Activated CD8-positive, alpha-beta T cell treated with anti-CD3 and anti-CD28 coated beads, Interleukin-2, amount 10 ng/mL, durations not matched to agents 7 days and 5 days (primary cell): Measurements from ENCODE around the gene MPV17. TPM values are rescaled to one million over a fixed set of nuclear protein-coding genes. Genes with fewer than 3 reads are reported as not detected.

Source experiments
- ATAC-seq: fragments of 150-1000 bp; cut with Tn5 transposase; one replicate; pipeline ENCODE4 v1.10.0; 2021; ENCODE audit warnings: moderate library complexity
- CTCF ChIA-PET: fragments of 350-600 bp; sonication (Branson Sonifier 250); formaldehyde crosslinking; loops from one replicate; lab custom pipeline; 2021; ENCODE audit warnings: antibody characterized with exemption; lab: Charles Lee
- POLR2A ChIA-PET: fragments of 350-600 bp; sonication (Branson Sonifier 250); formaldehyde crosslinking; loops from one replicate; lab custom pipeline; 2021; ENCODE audit warnings: antibody characterized with exemption; lab: Charles Lee
- DNase-seq: peaks from one replicate; pipeline ENCODE4 v3.0.0-alpha.2; 2020
- H3K27ac Mint-ChIP-seq: one replicate; pipeline ENCODE4 v1.8.0; 2021; ENCODE audit warnings: mild to moderate bottlenecking, mixed read lengths
- H3K27me3 Mint-ChIP-seq: one replicate; pipeline ENCODE4 v1.8.0; 2021; ENCODE audit warnings: low read depth, mixed read lengths
- H3K36me3 Mint-ChIP-seq: one replicate; pipeline ENCODE4 v1.8.0; 2021; ENCODE audit warnings: low read depth, mixed read lengths
- H3K4me1 Mint-ChIP-seq: one replicate; pipeline ENCODE4 v1.8.0; 2021; ENCODE audit warnings: low read depth, mixed read lengths
- H3K4me3 Mint-ChIP-seq: one replicate; pipeline ENCODE4 v1.8.0; 2021; ENCODE audit warnings: mild to moderate bottlenecking, mixed read lengths
- H3K9me3 Mint-ChIP-seq: one replicate; pipeline ENCODE4 v1.8.0; 2022; ENCODE audit warnings: mixed read lengths; ENCODE audit not compliant: insufficient read depth
- total RNA-seq, 2 experiments: library from RNA; stranded (reverse); gene quantifications; one replicate each; pipeline ENCODE4 v1.2.3, GENCODE V29; 2021

Gene MPV17
- total RNA-seq, 2 experiments from 2014 or later, result 78.0 to 80.5 TPM

- Mint-ChIP-seq H3K27ac (no peak overlapping the region), H3K9me3 (no peaks in the 10 kb centered on the region), H3K27me3 (peaks cover 14% of the 10 kb centered on the region), H3K36me3 (no peaks in the 10 kb centered on the region), H3K4me3 (no peak overlapping the region), H3K4me1 (no peaks in the 10 kb centered on the region)
- POLR2A ChIA-PET, result no interaction called here
- CTCF ChIA-PET, result interaction anchor here (0.9 to 2.4 kb wide), 3 partner anchors 17 to 81 kb away, joined by 3 to 11 read pairs (median 3); no protein-coding TSS in a partner anchor
- DNase-seq (no peak), ATAC-seq (no peak)
These were observed 26.4 kb downstream of the MPV17 start for GRCh38 chr2:27296481-27296880.

- POLR2A ChIA-PET, result no interaction called here
- no peak overlapping the region for H3K27ac Mint-ChIP-seq
- peaks cover 2% of the 10 kb centered on the region for H3K4me1 Mint-ChIP-seq
- ATAC-seq (no peak), DNase-seq (no peak)
- H3K4me3 Mint-ChIP-seq, result no peak overlapping the region
- H3K9me3 Mint-ChIP-seq, result no peaks in the 10 kb centered on the region
- CTCF ChIA-PET, result interaction anchor here (3.9 kb wide), 1 partner anchor 8 kb away, joined by 36 read pairs; no protein-coding TSS in a partner anchor
- H3K36me3 Mint-ChIP-seq, result no peaks in the 10 kb centered on the region
- H3K27me3 Mint-ChIP-seq, result peaks cover 15% of the 10 kb centered on the region
These were observed 28.0 kb downstream of the MPV17 start for GRCh38 chr2:27294928-27295327.

GRCh38 chr2:27291865-27292264 lies 31.0 kb downstream of the MPV17 start:
- no peak for DNase-seq
- Mint-ChIP-seq H3K4me1 (peaks cover 2% of the 10 kb centered on the region), H3K27me3 (peaks cover 27% of the 10 kb centered on the region), H3K36me3 (no peaks in the 10 kb centered on the region), H3K9me3 (no peaks in the 10 kb centered on the region), H3K27ac (no peak overlapping the region), H3K4me3 (no peak overlapping the region)
- ChIA-PET POLR2A (interaction anchor here (0.9 kb wide), 1 partner anchor 31 kb away, joined by 3 read pairs; the partner anchor contains the start of gene MPV17), CTCF (interaction anchor here (1.2 to 7.3 kb wide), 5 partner anchors 9 to 330 kb away, joined by 3 to 61 read pairs (median 4); partner anchors contain the start of gene TRIM54)
- no peak for ATAC-seq

DNA sequence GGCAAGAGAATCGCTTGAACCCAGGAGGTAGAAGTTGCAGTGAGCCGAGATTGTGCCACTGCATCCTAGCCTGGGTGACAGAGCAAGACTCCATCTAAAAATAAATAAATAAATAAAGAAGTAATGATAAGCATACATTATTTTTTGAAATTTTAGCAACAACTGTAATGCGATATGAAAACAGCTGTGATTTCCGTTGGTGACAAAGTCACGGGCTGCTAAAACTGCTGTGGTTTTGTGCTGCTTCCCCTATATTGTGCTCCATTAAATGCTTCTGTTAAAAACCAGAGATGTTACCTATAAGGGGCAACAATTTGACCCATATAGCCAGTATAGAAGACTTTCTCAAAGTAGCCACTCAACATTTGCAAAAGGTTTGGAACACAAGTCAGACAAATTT lies 32.3 kb downstream of the MPV17 start:
- Mint-ChIP-seq H3K27ac (no peak overlapping the region), H3K27me3 (peaks cover 37% of the 10 kb centered on the region), H3K4me1 (peaks cover 2% of the 10 kb centered on the region), H3K4me3 (no peak overlapping the region), H3K9me3 (no peaks in the 10 kb centered on the region), H3K36me3 (no peaks in the 10 kb centered on the region)
- ChIA-PET POLR2A (no interaction called here), CTCF (interaction anchor here (0.8 to 7.3 kb wide), 3 partner anchors 10 to 13 kb away, joined by 3 to 61 read pairs (median 23); partner anchors contain the start of gene TRIM54)
- DNase-seq, result no peak
- ATAC-seq, result no peak

DNA sequence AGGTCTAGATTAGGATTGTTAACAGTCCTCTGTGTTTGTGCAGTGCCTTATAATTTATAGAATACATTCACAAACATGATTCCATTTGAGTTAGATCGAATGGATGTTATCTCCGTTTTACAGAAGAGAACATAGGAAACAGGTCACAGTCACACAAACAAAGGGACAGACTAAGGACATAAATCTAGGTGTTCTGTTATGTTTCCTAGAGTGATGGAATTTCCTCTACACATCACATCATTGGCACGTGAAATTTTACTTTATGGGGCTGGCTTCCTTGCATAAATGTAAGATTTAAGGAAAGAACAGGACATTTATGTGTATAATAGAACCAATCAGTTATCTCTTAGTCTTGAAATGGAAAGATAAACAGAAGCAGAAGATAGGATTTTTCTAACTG lies 34.3 kb downstream of the MPV17 start:
- Mint-ChIP-seq H3K36me3 (no peaks in the 10 kb centered on the region), H3K4me1 (peaks cover 2% of the 10 kb centered on the region), H3K9me3 (no peaks in the 10 kb centered on the region), H3K27me3 (peaks cover 49% of the 10 kb centered on the region), H3K27ac (no peak overlapping the region), H3K4me3 (no peak overlapping the region)
- DNase-seq (no peak), ATAC-seq (no peak)
- CTCF ChIA-PET, result interaction anchor here (0.7 to 7.3 kb wide), 4 partner anchors 8 to 23 kb away, joined by 3 to 61 read pairs (median 16); partner anchors contain the start of gene TRIM54
- POLR2A ChIA-PET, result no interaction called here

- ATAC-seq, result no peak
- DNase-seq, result no peak
- ChIA-PET CTCF (interaction anchor here (7.2 kb wide), 1 partner anchor 17 kb away, joined by 74 read pairs; no protein-coding TSS in a partner anchor), POLR2A (no interaction called here)
- Mint-ChIP-seq H3K9me3 (no peaks in the 10 kb centered on the region), H3K27ac (no peak overlapping the region), H3K36me3 (no peaks in the 10 kb centered on the region), H3K4me1 (no peaks in the 10 kb centered on the region), H3K4me3 (no peak overlapping the region), H3K27me3 (peaks cover 46% of the 10 kb centered on the region)
These were observed 37.4 kb downstream of the MPV17 start for GRCh38 chr2:27285481-27285880.

- DNase-seq, result no peak
- ChIA-PET POLR2A (no interaction called here), CTCF (interaction anchor here (7.2 kb wide), 1 partner anchor 17 kb away, joined by 74 read pairs; no protein-coding TSS in a partner anchor)
- Mint-ChIP-seq H3K27ac (no peak overlapping the region), H3K4me1 (peaks cover under 1% of the 10 kb centered on the region), H3K4me3 (no peak overlapping the region), H3K9me3 (no peaks in the 10 kb centered on the region), H3K27me3 (peaks cover 46% of the 10 kb centered on the region), H3K36me3 (no peaks in the 10 kb centered on the region)
- ATAC-seq, result no peak
These were observed 37.9 kb downstream of the MPV17 start for GRCh38 chr2:27284996-27285395.

GRCh38 chr2:27282892-27283291 lies 40.0 kb downstream of the MPV17 start:
- DNase-seq, result no peak
- CTCF ChIA-PET, result interaction anchor here (2.5 to 7.2 kb wide), 8 partner anchors 8 to 321 kb away, joined by 10 to 90 read pairs (median 52); partner anchors contain the start of gene SLC30A3
- POLR2A ChIA-PET, result interaction anchor here (0.6 kb wide), 1 partner anchor 113 kb away, joined by 4 read pairs; no protein-coding TSS in a partner anchor
- Mint-ChIP-seq H3K27ac (no peak overlapping the region), H3K4me3 (no peak overlapping the region), H3K27me3 (peaks cover 44% of the 10 kb centered on the region), H3K9me3 (no peaks in the 10 kb centered on the region), H3K36me3 (no peaks in the 10 kb centered on the region), H3K4me1 (peaks cover 6% of the 10 kb centered on the region)
- ATAC-seq, result no peak

DNA sequence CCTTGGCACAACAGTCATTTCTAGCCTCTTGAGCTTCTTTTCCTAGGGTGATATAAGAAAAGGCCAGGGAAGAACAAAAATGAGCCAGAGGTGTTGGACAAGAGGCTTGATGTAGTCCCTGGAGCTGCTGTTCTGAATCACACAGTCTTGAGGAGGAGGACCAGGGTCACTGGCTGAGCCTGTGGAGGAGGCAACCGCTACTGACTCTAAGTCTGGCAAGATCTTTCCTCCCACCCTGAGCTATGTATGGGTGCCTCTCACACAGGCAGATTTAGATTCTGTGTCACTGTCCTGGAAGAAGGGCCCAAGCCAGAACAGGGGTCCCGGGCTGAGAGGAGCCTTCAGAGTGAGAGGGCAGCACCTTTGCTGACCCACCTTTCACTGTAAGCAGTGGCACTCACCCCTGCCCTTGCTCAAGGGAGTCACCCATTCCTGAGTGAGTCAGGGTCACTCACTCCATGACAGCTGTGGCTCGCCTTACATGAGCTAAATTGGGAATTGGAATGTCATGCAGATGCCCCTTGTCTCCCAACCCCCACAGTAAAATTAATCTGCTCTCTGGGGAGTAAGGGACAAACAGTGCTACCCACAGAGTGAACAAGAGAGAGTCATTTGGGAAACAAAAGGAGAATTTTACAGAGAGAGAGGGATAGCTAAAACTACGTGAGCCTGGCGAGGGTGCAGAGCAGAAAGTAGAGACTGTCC lies 40.9 kb downstream of the MPV17 start, which contains the start of gene TRIM54:
Gene TRIM54, plus strand, starts transcription at position 575 of the 705 bp plus-strand sequence. CDS start 303 bp downstream, outside the sequence.
- Mint-ChIP-seq H3K4me1 (peaks cover 6% of the 10 kb centered on the region), H3K9me3 (no peaks in the 10 kb centered on the region), H3K27me3 (peaks cover 45% of the 10 kb centered on the region), H3K4me3 (no peak within 1 kb of the TSS), H3K36me3 (no peaks in the 10 kb centered on the region), H3K27ac (no peak within 1 kb of the TSS)
- CTCF ChIA-PET, result interaction anchor here (0.9 to 7.2 kb wide), 11 partner anchors 9 to 320 kb away, joined by 3 to 90 read pairs (median 24); partner anchors contain the start of genes MAPRE3, PREB and SLC30A3
- no peak for ATAC-seq
- POLR2A ChIA-PET, result interaction anchor here (0.6 kb wide), 1 partner anchor 112 kb away, joined by 4 read pairs; no protein-coding TSS in a partner anchor
- DNase-seq, result no peak

GRCh38 chr2:27281442-27281841 lies 41.5 kb downstream of the MPV17 start:
- H3K4me1 Mint-ChIP-seq, result peaks cover 6% of the 10 kb centered on the region
- ATAC-seq, result no peak
- no peak overlapping the region for H3K27ac Mint-ChIP-seq
- no peaks in the 10 kb centered on the region for H3K9me3 Mint-ChIP-seq
- DNase-seq, result no peak
- H3K4me3 Mint-ChIP-seq, result no peak overlapping the region
- ChIA-PET CTCF (interaction anchor here (0.9 to 7.2 kb wide), 12 partner anchors 9 to 435 kb away, joined by 3 to 90 read pairs (median 18); partner anchors contain the start of genes MAPRE3, PREB and SLC30A3), POLR2A (no interaction called here)
- H3K27me3 Mint-ChIP-seq, result peaks cover 40% of the 10 kb centered on the region
- no peaks in the 10 kb centered on the region for H3K36me3 Mint-ChIP-seq

DNA sequence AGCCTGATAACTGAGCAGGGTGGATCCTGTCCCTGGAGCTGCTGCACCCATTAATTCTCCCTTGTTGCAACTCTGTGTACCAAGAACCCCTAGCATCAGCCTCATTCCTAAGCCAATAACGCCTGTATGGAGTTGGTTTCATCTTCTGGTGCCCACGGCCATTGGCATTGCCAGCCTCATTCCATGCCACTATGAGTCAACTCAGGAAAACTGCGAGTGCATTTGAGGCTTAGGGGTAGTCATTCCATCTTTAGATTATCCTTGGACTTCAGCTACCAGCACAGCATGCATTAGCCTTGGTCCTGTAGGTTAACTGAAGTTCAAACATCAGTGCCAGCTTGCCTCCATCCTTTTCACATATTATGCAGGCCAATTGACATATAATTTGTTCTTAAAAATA lies 42.1 kb downstream of the MPV17 start:
- peaks cover 35% of the 10 kb centered on the region for H3K27me3 Mint-ChIP-seq
- H3K36me3 Mint-ChIP-seq, result no peaks in the 10 kb centered on the region
- no peak for DNase-seq
- POLR2A ChIA-PET, result no interaction called here
- H3K27ac Mint-ChIP-seq, result no peak overlapping the region
- CTCF ChIA-PET, result interaction anchor here (0.9 to 7.2 kb wide), 18 partner anchors 9 to 435 kb away, joined by 3 to 90 read pairs (median 10); partner anchors contain the start of genes MAPRE3, MPV17, PREB and SLC30A3
- ATAC-seq, result no peak
- H3K4me3 Mint-ChIP-seq, result no peak overlapping the region
- peaks cover 6% of the 10 kb centered on the region for H3K4me1 Mint-ChIP-seq
- no peaks in the 10 kb centered on the region for H3K9me3 Mint-ChIP-seq
